Activated CD8-positive, alpha-beta T cell treated with anti-CD3 and anti-CD28 coated beads, Interleukin-2, amount 10 ng/mL, durations not matched to agents 7 days and 5 days (primary cell): ENCODE data around the gene NEMP2. TPM values are rescaled to one million over a fixed set of nuclear protein-coding genes. Genes with fewer than 3 reads are reported as not detected.

Experiments used
- ATAC-seq: fragments of 150-1000 bp; cut with Tn5 transposase; one replicate; pipeline ENCODE4 v1.10.0; 2021; ENCODE audit warnings: moderate library complexity
- CTCF ChIA-PET: fragments of 350-600 bp; sonication (Branson Sonifier 250); formaldehyde crosslinking; loops from one replicate; lab custom pipeline; 2021; ENCODE audit warnings: antibody characterized with exemption; lab: Charles Lee
- POLR2A ChIA-PET: fragments of 350-600 bp; sonication (Branson Sonifier 250); formaldehyde crosslinking; loops from one replicate; lab custom pipeline; 2021; ENCODE audit warnings: antibody characterized with exemption; lab: Charles Lee
- DNase-seq: peaks from one replicate; pipeline ENCODE4 v3.0.0-alpha.2; 2020
- H3K27ac Mint-ChIP-seq: one replicate; pipeline ENCODE4 v1.8.0; 2021; ENCODE audit warnings: mild to moderate bottlenecking, mixed read lengths
- H3K27me3 Mint-ChIP-seq: one replicate; pipeline ENCODE4 v1.8.0; 2021; ENCODE audit warnings: low read depth, mixed read lengths
- H3K36me3 Mint-ChIP-seq: one replicate; pipeline ENCODE4 v1.8.0; 2021; ENCODE audit warnings: low read depth, mixed read lengths
- H3K4me1 Mint-ChIP-seq: one replicate; pipeline ENCODE4 v1.8.0; 2021; ENCODE audit warnings: low read depth, mixed read lengths
- H3K4me3 Mint-ChIP-seq: one replicate; pipeline ENCODE4 v1.8.0; 2021; ENCODE audit warnings: mild to moderate bottlenecking, mixed read lengths
- H3K9me3 Mint-ChIP-seq: one replicate; pipeline ENCODE4 v1.8.0; 2022; ENCODE audit warnings: mixed read lengths; ENCODE audit not compliant: insufficient read depth
- total RNA-seq, 2 experiments: library from RNA; stranded (reverse); gene quantifications; one replicate each; pipeline ENCODE4 v1.2.3, GENCODE V29; 2021

The NEMP2 gene
- 10 to 100 TPM; 18.4 to 23.2 TPM for total RNA-seq

GRCh38 chr2:190534310-190535120, at the start of gene NEMP2:
NEMP2 (minus strand) TSS chr2:190534722; CDS start chr2:190534655, 67 bp downstream.
- ATAC-seq (peak; percentile 80), DNase-seq (peak; percentile 86)
- CTCF ChIA-PET, result interaction anchor here (1.1 kb wide), 1 partner anchor 116 kb away, joined by 3 read pairs; no protein-coding TSS in a partner anchor
- H3K9me3 Mint-ChIP-seq, result peaks cover 25% of the 10 kb centered on the region
- peak within 1 kb of the TSS; percentile 95 for H3K4me3 Mint-ChIP-seq
- POLR2A ChIA-PET, result interaction anchor here (0.6 to 2.7 kb wide), 20 partner anchors 9 to 772 kb away, joined by 3 to 34 read pairs (median 4); partner anchors contain the start of genes GLS, MFSD6 and OSGEPL1
- peaks cover 56% of the 10 kb centered on the region for H3K4me1 Mint-ChIP-seq
- H3K27me3 Mint-ChIP-seq, result no peaks in the 10 kb centered on the region
- peak within 1 kb of the TSS; percentile 99 for H3K27ac Mint-ChIP-seq
- H3K36me3 Mint-ChIP-seq, result peaks cover 44% of the 10 kb centered on the region

GRCh38 chr2:190583507-190584337, 49.2 kb upstream of the NEMP2 start:
- no peaks in the 10 kb centered on the region for H3K9me3 Mint-ChIP-seq
- CTCF ChIA-PET, result interaction anchor here (0.9 kb wide), 1 partner anchor 242 kb away, joined by 3 read pairs; no protein-coding TSS in a partner anchor
- no peaks in the 10 kb centered on the region for H3K27me3 Mint-ChIP-seq
- POLR2A ChIA-PET, result no interaction called here
- no peak overlapping the region for H3K27ac Mint-ChIP-seq
- ATAC-seq (no peak), DNase-seq (no peak)
- H3K4me3 Mint-ChIP-seq, result no peak overlapping the region
- no peaks in the 10 kb centered on the region for H3K36me3 Mint-ChIP-seq
- H3K4me1 Mint-ChIP-seq, result peaks cover 5% of the 10 kb centered on the region

- Mint-ChIP-seq H3K27me3 (no peaks in the 10 kb centered on the region), H3K9me3 (no peaks in the 10 kb centered on the region), H3K4me1 (peaks cover 13% of the 10 kb centered on the region), H3K27ac (no peak overlapping the region), H3K4me3 (no peak overlapping the region), H3K36me3 (no peaks in the 10 kb centered on the region)
- DNase-seq (no peak), ATAC-seq (no peak)
- ChIA-PET CTCF (no interaction called here), POLR2A (no interaction called here)
These were observed 48.4 kb upstream of the NEMP2 start for GRCh38 chr2:190582736-190583506.

- H3K36me3 Mint-ChIP-seq, result no peaks in the 10 kb centered on the region
These were observed 47.5 kb upstream of the NEMP2 start for GRCh38 chr2:190582019-190582418.

GRCh38 chr2:190579915-190580846, 45.7 kb upstream of the NEMP2 start:
- Mint-ChIP-seq H3K27ac (no peak overlapping the region), H3K4me1 (peaks cover 18% of the 10 kb centered on the region), H3K27me3 (no peaks in the 10 kb centered on the region), H3K36me3 (no peaks in the 10 kb centered on the region), H3K4me3 (no peak overlapping the region), H3K9me3 (no peaks in the 10 kb centered on the region)
- ChIA-PET CTCF (no interaction called here), POLR2A (no interaction called here)
- ATAC-seq (no peak), DNase-seq (no peak)

More at GRCh38 chr2:190582019-190582418, 47.5 kb upstream of the NEMP2 start:
- CTCF ChIA-PET, result interaction anchor here (1.3 kb wide), 1 partner anchor 98 kb away, joined by 3 read pairs; no protein-coding TSS in a partner anchor
- Mint-ChIP-seq H3K4me3 (no peak overlapping the region), H3K9me3 (no peaks in the 10 kb centered on the region), H3K4me1 (peaks cover 15% of the 10 kb centered on the region), H3K27ac (no peak overlapping the region), H3K27me3 (no peaks in the 10 kb centered on the region)
- ATAC-seq (no peak), DNase-seq (no peak)
- POLR2A ChIA-PET, result no interaction called here

- Mint-ChIP-seq H3K36me3 (no peaks in the 10 kb centered on the region), H3K9me3 (no peaks in the 10 kb centered on the region), H3K27ac (no peak overlapping the region), H3K27me3 (no peaks in the 10 kb centered on the region), H3K4me3 (no peak overlapping the region), H3K4me1 (peaks cover 18% of the 10 kb centered on the region)
- DNase-seq (no peak), ATAC-seq (no peak)
- POLR2A ChIA-PET, result no interaction called here
- CTCF ChIA-PET, result no interaction called here
These were observed 44.5 kb upstream of the NEMP2 start for GRCh38 chr2:190579058-190579410.

GRCh38 chr2:190578158-190579057, 43.9 kb upstream of the NEMP2 start:
- ATAC-seq, result no peak
- Mint-ChIP-seq H3K4me1 (peaks cover 18% of the 10 kb centered on the region), H3K9me3 (no peaks in the 10 kb centered on the region), H3K27me3 (no peaks in the 10 kb centered on the region), H3K27ac (peak overlapping the region; percentile 0), H3K4me3 (no peak overlapping the region), H3K36me3 (no peaks in the 10 kb centered on the region)
- DNase-seq, result peak; percentile 26
- POLR2A ChIA-PET, result no interaction called here
- CTCF ChIA-PET, result no interaction called here

- H3K4me3 Mint-ChIP-seq, result no peak overlapping the region
- H3K27ac Mint-ChIP-seq, result no peak overlapping the region
- no peaks in the 10 kb centered on the region for H3K36me3 Mint-ChIP-seq
- peaks cover 18% of the 10 kb centered on the region for H3K4me1 Mint-ChIP-seq
- DNase-seq (no peak), ATAC-seq (no peak)
- H3K9me3 Mint-ChIP-seq, result no peaks in the 10 kb centered on the region
- ChIA-PET CTCF (interaction anchor here (0.9 kb wide), 1 partner anchor 24 kb away, joined by 3 read pairs; no protein-coding TSS in a partner anchor), POLR2A (no interaction called here)
- H3K27me3 Mint-ChIP-seq, result no peaks in the 10 kb centered on the region
These were observed 42.1 kb upstream of the NEMP2 start for GRCh38 chr2:190576573-190576972.

- Mint-ChIP-seq H3K4me3 (no peak overlapping the region), H3K9me3 (no peaks in the 10 kb centered on the region), H3K27ac (no peak overlapping the region), H3K4me1 (peaks cover 18% of the 10 kb centered on the region), H3K36me3 (no peaks in the 10 kb centered on the region), H3K27me3 (no peaks in the 10 kb centered on the region)
- ATAC-seq (no peak), DNase-seq (no peak)
- ChIA-PET POLR2A (interaction anchor here (1.0 kb wide), 1 partner anchor 28 kb away, joined by 3 read pairs; no protein-coding TSS in a partner anchor), CTCF (interaction anchor here (1.4 to 1.5 kb wide), 2 partner anchors 14 to 71 kb away, joined by 3 read pairs; no protein-coding TSS in a partner anchor)
These were observed 40.7 kb upstream of the NEMP2 start for GRCh38 chr2:190575263-190575662.

GRCh38 chr2:190574169-190574568, 39.6 kb upstream of the NEMP2 start:
- ChIA-PET CTCF (interaction anchor here (1.4 to 1.5 kb wide), 2 partner anchors 12 to 72 kb away, joined by 3 read pairs; no protein-coding TSS in a partner anchor), POLR2A (no interaction called here)
- H3K4me1 Mint-ChIP-seq, result peaks cover 18% of the 10 kb centered on the region
- H3K27me3 Mint-ChIP-seq, result no peaks in the 10 kb centered on the region
- ATAC-seq, result no peak
- DNase-seq, result no peak
- no peak overlapping the region for H3K27ac Mint-ChIP-seq
- H3K36me3 Mint-ChIP-seq, result no peaks in the 10 kb centered on the region
- no peaks in the 10 kb centered on the region for H3K9me3 Mint-ChIP-seq
- H3K4me3 Mint-ChIP-seq, result no peak overlapping the region
